Measurements from ENCODE around the gene SFTPA2.

DNA sequence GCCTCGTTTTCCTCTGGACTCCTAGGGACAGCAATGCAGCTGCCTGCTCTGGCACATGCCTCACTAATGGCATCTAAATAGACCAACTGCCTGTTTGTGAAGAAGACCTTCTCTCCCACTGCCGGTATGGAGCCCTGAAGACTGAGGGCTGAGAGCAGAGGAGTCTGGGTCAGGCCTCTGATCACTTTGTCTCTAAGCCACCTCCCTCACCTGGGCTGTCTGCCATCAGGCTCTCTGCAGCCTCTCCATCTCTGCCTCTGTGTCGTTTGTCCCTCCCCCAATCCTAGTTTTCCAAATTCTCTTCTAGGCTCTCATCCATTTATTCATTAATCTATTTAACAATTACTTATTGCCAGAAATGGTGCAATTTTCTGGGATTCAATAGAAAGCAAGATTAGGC, 35.3 kb upstream of the SFTPA2 start:
- no peak for TF ChIP-seq NFRKB (IDR thresholded peaks at IDR 0.05)
- no peak for TF ChIP-seq TARDBP (IDR thresholded peaks at IDR 0.05)
- TF ChIP-seq SUZ12 (IDR thresholded peaks at IDR 0.05), result no peak
